ENCODE measurements around the gene HASPIN. TPM values are rescaled to one million over a fixed set of nuclear protein-coding genes. Genes with fewer than 3 reads are reported as not detected.
"Not testable (repeated sequence)": the region's sequence is repeated elsewhere in the genome, so short reads cannot be mapped to it uniquely, and the experiment has no call there.

The HASPIN gene
- total and polyA plus RNA-seq, 7 donors: under 0.01 to 3.5 (median 0.55) TPM; not detected in 1

DNA sequence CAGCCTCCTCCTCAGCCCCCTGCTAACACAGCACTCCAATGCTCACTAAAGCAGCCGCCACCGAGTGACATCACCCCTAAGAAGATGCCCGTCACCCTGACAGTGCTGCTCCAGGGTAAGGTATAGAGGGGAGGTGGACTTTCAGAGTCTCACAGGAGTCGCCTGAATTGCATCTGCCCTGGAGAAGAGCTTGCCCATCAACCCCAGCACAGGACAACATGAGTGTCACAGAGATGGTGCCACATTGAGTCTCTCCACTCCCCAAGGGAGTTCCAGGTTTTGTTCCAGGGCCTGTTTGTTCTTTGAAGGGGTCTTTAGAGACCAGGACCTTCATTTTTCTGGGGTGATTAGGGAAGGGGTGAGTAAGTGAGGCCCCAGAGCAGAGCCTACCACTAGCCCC is 25.6 kb upstream of the HASPIN start:
- 86 to 88% methylated on average over 4 of the region's 4 CpGs for WGBS, 2 donors
- peaks cover 0 to 18% (median 15%) of the 10 kb centered on the region in 4 donors for H3K4me1 ChIP-seq
- no peak overlapping the region for H3K27ac ChIP-seq
- no peak for DNase-seq
- no peak for TF ChIP-seq POLR2A (IDR thresholded peaks at IDR 0.05)
- no peak for TF ChIP-seq EP300 (IDR thresholded peaks at IDR 0.05)
- TF ChIP-seq, protein P1, sequence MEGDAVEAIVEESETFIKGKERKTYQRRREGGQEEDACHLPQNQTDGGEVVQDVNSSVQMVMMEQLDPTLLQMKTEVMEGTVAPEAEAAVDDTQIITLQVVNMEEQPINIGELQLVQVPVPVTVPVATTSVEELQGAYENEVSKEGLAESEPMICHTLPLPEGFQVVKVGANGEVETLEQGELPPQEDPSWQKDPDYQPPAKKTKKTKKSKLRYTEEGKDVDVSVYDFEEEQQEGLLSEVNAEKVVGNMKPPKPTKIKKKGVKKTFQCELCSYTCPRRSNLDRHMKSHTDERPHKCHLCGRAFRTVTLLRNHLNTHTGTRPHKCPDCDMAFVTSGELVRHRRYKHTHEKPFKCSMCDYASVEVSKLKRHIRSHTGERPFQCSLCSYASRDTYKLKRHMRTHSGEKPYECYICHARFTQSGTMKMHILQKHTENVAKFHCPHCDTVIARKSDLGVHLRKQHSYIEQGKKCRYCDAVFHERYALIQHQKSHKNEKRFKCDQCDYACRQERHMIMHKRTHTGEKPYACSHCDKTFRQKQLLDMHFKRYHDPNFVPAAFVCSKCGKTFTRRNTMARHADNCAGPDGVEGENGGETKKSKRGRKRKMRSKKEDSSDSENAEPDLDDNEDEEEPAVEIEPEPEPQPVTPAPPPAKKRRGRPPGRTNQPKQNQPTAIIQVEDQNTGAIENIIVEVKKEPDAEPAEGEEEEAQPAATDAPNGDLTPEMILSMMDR (IDR thresholded peaks at IDR 0.05): no peak
- H3K27me3 ChIP-seq: peaks cover 4 to 50% (median 38%) of the 10 kb centered on the region in 3 donors
- no peaks in the 10 kb centered on the region for H3K36me3 ChIP-seq
- H3K9me3 ChIP-seq: peaks cover 0 to 5% (median 2%) of the 10 kb centered on the region in 4 donors
- intact Hi-C loops (cut with DNase I): no loop called here
- no peak overlapping the region for H3K4me3 ChIP-seq

GRCh38 chr17:3699951-3700350 is 23.8 kb upstream of the HASPIN start:
- H3K4me1 ChIP-seq: peaks cover 0 to 16% (median 14%) of the 10 kb centered on the region in 4 donors
- H3K9me3 ChIP-seq: peaks cover 0 to 5% (median 2%) of the 10 kb centered on the region in 4 donors
- no peak for DNase-seq
- H3K27me3 ChIP-seq: peaks cover 4 to 32% (median 28%) of the 10 kb centered on the region in 3 donors
- no peak overlapping the region for H3K4me3 ChIP-seq
- no peak overlapping the region for H3K27ac ChIP-seq
- no peaks in the 10 kb centered on the region for H3K36me3 ChIP-seq
- 67 to 90% methylated on average over 4 of the region's 4 CpGs for WGBS, 2 donors
- TF ChIP-seq EP300 (IDR thresholded peaks at IDR 0.05) (no peak), POLR2A (IDR thresholded peaks at IDR 0.05) (no peak), POLR2AphosphoS5 (IDR thresholded peaks at IDR 0.05) (no peak)
- TF ChIP-seq, protein P1 (IDR thresholded peaks at IDR 0.05): no peak
- intact Hi-C loops (cut with DNase I): no loop called here

DNA sequence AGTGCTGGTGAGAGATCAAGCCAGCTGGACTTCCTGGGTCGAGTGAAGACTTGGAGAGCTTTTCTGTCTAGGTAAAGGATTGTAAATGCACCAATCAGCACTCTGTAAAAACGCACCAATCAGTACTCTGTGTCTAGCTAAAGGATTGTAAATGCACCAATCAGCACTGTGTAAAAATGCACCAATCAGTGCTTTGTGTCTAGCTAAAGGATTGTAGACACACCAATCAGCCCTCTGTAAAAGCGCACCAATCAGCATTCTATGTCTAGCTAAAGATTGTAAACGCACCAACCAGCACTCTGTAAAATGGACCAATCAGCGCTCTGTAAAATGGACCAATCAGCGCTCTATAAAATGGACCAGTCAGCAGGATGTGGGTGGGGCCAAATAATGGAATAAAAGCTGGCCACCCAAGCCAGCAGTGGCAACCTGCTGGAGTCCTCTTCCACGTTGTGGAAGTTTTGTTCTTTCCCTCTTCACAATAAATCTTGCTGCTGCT is 21.6 kb upstream of the HASPIN start:
- H3K27ac ChIP-seq: not testable (repeated sequence)

GRCh38 chr17:3704931-3705717 is 18.6 kb upstream of the HASPIN start:
- DNase-seq: no peak
- intact Hi-C loops (cut with DNase I): no loop called here
- WGBS, 2 donors: 84 to 90% methylated on average over 20 of the region's 20 CpGs
- no peak for TF ChIP-seq EP300 (IDR thresholded peaks at IDR 0.05)
- TF ChIP-seq, protein P1 (IDR thresholded peaks at IDR 0.05): no peak
- TF ChIP-seq POLR2A (IDR thresholded peaks at IDR 0.05): no peak
- no peak for TF ChIP-seq POLR2AphosphoS5 (IDR thresholded peaks at IDR 0.05)
- no peaks in the 10 kb centered on the region for H3K4me1 ChIP-seq
- H3K36me3 ChIP-seq: no peaks in the 10 kb centered on the region
- no peaks in the 10 kb centered on the region for H3K27me3 ChIP-seq
- no peak overlapping the region for H3K27ac ChIP-seq
- no peak overlapping the region for H3K4me3 ChIP-seq
- no peaks in the 10 kb centered on the region for H3K9me3 ChIP-seq

More for the DNA sequence above, 21.6 kb upstream of the HASPIN start:
- DNase-seq; H3K36me3 ChIP-seq; H3K4me3 ChIP-seq; H3K9me3 ChIP-seq; intact Hi-C loops (cut with DNase I); H3K4me1 ChIP-seq: not testable (repeated sequence)
- WGBS, 2 donors: 87 to 92% methylated on average over 7 of the region's 7 CpGs
- H3K27me3 ChIP-seq: peaks cover 0 to 10% (median 6%) of the 10 kb centered on the region in 3 donors

DNA sequence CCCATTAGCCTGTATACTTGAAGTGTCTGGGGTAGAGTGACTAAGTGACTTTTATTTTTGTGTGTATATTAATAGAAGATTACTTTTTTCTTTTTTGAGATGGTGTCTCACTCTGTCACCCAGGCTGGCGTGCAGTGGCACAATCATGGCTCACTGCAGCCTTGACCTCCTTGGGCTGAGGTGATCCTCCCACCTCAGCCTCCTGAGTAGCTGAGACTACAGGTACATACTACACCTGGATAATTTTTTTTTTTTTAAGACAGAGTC is 18.1 kb upstream of the HASPIN start:
- intact Hi-C loops (cut with DNase I); H3K9me3 ChIP-seq; H3K36me3 ChIP-seq; H3K4me1 ChIP-seq; DNase-seq; H3K27me3 ChIP-seq; H3K27ac ChIP-seq; H3K4me3 ChIP-seq: not testable (repeated sequence)
- 75 to 100% methylated on average over 1 of the region's 1 CpG for WGBS, 2 donors

GRCh38 chr17:3708366-3708765 is 15.3 kb upstream of the HASPIN start:
- H3K4me1 ChIP-seq: no peaks in the 10 kb centered on the region
- TF ChIP-seq POLR2AphosphoS5 (IDR thresholded peaks at IDR 0.05): no peak
- TF ChIP-seq POLR2A (IDR thresholded peaks at IDR 0.05): no peak
- TF ChIP-seq EP300 (IDR thresholded peaks at IDR 0.05): no peak
- TF ChIP-seq, protein P1 (IDR thresholded peaks at IDR 0.05): no peak
- H3K9me3 ChIP-seq: no peaks in the 10 kb centered on the region
- WGBS, 2 donors: 20 to 51% methylated on average over 3 of the region's 3 CpGs
- no peak overlapping the region for H3K4me3 ChIP-seq
- no peak overlapping the region for H3K27ac ChIP-seq
- no peaks in the 10 kb centered on the region for H3K27me3 ChIP-seq
- H3K36me3 ChIP-seq: peaks cover 0 to 18% (median 0%) of the 10 kb centered on the region in 4 donors
- intact Hi-C loops (cut with DNase I): no loop called here
- DNase-seq: no peak
